Cerebellar nuclear complex (tissue), 1 donor: Measurements from ENCODE around the gene GFOD1.

Experiments
- DNase-seq, 2 experiments: peaks; one replicate each; lab custom pipeline; 2025; lab: John Stamatoyannopoulos, UW

Gene GFOD1

DNA sequence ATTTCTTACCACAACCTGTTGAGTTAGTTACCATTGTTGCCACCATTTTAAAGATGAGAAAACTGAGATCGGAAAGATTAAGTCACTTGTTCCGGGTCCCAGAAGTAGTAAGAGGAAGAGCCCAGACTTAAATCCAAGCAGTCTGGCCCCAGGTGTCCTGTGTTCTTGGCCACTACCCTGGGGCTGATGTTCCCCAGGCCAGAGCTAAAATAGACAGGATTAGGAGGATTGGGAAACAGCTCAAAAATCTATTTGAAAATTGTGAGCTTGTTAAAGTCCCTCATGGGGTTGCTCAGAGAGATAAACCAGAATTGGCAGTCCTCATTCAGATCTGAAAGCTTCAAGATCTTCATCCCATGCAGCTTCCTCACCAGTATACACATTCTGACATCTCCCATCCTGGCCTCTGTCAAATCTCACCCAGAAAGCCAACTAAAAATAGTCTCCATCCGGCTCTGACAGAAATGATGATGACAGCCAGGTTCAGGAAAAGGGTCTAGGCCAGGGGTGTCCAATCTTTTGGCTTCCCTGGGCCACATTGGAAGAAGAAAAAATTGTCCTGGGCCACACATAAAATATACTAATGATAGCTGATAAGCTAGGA, 62.0 kb downstream of the GFOD1 start:
- no peak for DNase-seq

GRCh38 chr6:13423252-13423651, 64.1 kb downstream of the GFOD1 start:
- no peak for DNase-seq

DNA sequence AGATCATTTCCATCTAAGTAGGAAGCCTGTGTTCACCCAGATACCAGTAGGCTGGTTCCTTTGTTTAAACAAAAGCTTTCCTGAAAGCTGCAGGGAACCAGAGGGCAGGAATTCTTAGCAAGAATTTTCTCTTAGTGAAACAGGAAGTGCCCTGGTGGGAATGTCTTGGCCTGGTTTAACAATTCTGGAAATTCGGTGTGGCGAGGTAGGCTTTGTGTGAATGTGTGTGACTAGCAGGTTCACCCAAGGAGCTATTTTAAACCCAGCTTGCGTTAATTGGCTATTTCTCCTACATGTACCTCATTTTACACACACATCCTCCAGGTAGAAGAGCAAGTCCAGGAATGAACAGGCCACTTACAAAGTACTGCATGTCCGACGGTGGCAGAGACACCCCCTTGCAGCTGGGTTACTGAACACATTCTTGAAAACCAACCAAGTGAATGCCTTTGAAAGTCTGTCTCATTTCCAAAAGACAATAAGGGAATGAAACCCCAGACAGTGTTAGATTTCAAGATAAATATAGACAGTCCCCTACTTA, 64.6 kb downstream of the GFOD1 start:
- DNase-seq = no peak

DNA sequence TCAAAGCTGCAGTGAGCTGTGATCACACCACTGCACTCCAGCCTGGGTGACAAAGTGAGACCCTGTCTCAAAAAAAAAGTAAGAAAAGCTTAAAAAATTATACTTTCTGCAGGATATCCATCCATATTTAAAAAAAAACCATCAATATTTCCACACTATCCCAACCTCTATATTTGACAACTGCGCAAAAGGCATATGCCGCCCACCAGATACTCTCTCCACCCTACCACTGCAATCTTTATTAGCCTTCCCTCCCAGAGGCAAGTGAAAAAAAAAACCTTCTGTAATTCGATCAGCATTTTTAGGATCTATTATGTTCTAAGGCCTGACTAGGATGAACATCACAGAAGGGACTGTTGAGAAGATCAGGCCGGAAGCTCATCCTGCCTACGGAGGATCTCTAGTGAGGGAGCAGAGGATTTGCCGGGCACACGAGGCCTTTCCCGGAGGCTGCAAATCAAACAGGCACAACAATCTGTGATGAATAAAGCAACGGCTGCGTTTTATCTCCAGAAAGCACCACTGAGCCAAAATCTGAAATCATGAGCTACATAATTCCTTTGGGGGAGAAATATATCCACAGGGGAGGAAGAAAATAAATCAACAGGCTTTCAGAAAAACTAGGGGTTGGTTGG, 65.9 kb downstream of the GFOD1 start:
- DNase-seq = peak in 1 of 2 experiments; percentile 24

DNA sequence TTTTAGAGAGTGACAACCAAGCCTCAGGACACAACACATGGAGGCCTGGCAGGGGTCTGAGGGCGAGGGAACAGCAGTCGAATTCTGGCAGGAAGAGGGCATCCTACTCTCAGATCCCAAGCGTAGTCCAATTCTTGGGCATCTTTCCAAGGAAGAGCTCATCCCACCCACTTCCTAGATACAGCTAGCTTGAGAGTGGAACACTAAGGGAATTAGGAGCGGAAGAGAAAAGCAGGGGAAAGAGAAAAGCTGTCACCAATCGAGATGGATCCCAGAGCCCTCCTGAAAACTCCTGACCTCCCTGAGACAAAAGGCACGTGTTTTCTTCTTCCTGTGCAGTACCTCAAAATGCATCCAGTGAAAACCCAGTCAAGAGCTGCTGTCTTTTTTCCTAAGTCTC, 67.1 kb downstream of the GFOD1 start:
- peak in 1 of 2 experiments; percentile 48 for DNase-seq

GRCh38 chr6:13419422-13420195, 67.8 kb downstream of the GFOD1 start:
- no peak for DNase-seq

DNA sequence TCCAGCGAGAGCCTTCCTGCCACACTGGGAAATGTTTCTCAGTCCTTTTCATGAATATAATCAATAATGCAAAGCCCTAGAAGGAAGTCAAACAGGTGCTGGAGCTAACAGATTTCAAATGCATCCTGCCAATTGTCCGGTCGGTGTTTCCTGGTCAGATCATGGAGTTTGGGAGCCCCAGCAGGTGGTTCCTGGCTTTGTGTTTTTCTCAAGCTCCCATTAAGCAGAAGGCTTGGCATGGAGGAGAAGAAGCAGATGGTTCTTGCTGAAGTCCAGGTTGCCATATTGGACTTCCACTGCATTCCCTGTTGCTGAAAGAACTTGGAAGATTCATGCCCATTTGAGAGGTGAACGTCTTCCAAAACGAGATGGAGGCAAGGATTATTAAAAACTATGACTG, 68.6 kb downstream of the GFOD1 start:
- peak in 1 of 2 experiments; percentile 44 for DNase-seq

DNA sequence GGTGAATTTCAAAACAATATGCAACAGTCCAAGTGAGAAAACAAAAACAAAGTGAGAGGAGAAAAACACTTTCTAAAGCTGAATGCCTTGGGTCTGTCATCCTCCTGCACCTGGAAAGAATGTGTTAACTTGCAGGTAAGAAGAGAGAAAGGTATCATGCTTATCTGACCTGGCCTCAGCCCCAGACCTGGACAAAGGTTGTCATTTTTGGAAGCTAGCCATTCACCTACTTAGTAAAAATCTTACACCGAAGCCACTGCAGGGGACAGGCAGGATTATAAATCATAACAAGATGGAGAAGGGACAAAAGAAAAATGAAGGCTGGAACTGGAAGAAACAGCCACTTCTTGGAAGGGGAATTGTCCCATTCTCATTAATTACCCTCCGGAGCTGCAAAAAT, 69.4 kb downstream of the GFOD1 start:
- DNase-seq = no peak

DNA sequence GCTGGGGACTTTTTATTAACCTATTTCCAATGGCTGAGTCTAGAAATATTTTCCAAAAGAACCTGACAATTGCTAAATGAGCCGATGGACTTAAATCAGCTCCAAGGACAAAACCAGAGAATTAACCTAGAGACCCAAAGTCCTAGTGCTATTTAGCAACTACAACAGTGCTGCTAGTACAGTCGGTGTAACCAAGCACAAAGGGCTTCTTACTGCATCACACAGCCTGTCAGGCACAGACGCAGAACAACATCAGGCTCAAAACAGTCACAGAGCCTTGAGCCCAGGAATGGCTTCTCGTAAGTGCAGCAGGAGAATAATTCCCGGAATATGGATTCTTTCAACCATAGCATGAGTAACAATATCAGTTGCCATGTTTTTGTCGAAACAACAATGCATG, 70.0 kb downstream of the GFOD1 start:
- no peak for DNase-seq

GRCh38 chr6:13415283-13415682, 72.1 kb downstream of the GFOD1 start:
- DNase-seq = no peak

GRCh38 chr6:13413900-13414555, 73.4 kb downstream of the GFOD1 start:
- peak; percentile 49 to 53 for DNase-seq

DNA sequence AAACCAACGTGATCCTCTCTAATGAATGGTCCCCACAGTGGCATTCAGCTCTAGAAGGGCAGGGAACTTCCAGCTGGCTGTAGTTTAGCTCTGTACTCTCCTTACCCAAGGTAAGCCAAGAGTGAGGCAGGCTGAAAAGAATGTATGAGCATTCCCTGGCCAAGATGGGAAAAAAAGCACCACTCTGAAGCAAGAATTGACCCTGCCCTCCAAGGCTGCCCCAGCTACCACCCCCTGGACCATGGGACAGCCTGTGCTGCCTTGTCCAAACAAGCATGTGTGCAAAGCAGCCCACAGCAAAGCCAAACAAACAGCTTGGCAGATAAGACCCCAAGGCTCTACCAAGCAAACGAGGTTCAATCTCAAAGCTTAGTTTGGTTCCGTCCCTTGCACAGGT, 73.9 kb downstream of the GFOD1 start:
- no peak for DNase-seq

- no peak for DNase-seq
Observed at GRCh38 chr6:13412639-13413465, 74.5 kb downstream of the GFOD1 start.

GRCh38 chr6:13412211-13412610, 75.2 kb downstream of the GFOD1 start:
- no peak for DNase-seq

- DNase-seq = no peak
Observed at GRCh38 chr6:13411484-13411883, 75.9 kb downstream of the GFOD1 start.

DNA sequence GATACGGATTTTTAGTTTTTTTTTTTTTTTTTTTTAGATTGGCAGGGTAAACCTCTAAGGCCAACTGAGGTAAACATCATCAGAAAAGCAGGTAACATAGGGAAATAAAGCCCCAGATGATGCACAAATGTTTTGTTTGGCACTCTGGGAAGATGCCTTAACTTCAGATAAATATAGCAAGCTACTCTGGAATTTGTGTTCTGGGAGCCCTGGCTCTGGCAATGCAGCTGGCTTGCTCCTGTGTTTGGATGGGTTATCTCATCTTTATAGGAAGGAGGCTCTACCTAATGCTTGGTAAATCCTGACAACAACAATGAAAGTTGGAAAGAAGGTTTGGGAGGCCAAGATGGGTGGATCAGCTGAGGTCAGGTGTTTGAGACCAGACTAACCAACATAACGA, 77.4 kb downstream of the GFOD1 start:
- no peak for DNase-seq

DNA sequence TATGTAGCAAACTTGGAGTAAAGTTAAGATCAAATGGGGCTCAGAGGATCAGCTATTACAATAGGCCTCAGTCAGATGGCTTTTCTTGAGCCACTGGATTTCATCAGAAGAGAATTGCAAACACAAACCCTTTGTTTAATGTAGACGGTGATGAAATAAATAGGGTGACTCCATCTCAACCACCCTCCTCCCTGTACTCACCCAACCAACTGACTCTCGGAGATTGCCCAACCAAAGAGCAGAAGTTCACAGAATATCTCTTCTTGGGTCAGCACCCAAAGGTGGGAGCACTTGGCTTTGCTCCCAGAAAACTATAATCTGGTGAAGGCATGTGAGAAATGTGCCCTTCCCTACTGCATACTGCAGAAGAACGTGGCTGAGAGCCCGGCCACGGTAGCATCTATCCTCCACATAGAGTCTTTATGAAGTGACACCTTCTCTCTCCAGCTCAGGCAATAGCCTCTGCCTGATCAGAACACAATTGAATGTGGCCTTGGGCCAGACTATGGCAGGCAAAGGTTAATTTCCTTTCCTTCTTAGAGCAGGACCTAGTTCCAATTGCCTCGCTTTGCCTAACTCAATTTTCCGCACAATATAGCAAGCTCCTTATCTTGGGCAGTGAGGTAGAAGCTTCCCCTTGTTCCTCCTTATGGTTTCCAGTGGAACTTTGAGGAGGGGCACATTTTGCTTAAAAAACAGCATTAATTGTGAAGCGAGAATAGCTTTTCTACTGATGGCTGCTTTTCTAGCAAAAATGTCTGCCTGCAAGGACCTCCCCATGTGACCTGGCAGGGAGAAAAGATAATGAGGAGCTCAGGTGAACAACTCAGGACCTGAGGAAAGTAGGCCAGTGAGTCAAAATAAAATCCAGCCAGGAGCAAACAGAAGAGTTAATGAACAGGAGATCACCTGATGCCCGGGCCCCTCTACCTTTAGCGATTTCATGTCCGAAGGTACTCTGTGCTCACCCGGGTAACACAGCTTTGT, 79.4 kb downstream of the GFOD1 start:
- peak in 1 of 2 experiments; percentile 31 for DNase-seq

GRCh38 chr6:13407368-13407708, 80.1 kb downstream of the GFOD1 start:
- DNase-seq = no peak

DNA sequence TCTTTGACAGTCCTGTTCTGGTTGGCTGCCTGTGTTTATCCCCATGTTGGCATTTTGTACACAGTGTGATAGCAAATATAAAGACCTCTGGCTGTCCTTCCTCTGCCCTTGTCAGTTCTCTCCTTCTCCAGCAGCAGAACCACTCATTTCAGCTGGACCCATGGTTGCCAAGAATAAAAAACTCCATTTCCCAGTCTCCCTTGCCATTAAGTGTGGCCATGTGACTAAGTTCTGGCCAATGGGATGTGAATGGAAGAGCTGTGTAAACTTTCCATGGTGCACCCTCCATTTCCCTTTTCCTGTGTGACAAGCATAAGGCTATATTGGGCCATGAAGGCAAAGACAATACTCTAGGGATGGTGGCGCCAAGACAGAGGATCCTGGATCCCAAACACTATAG, 80.6 kb downstream of the GFOD1 start:
- no peak for DNase-seq

- DNase-seq = peak in 1 of 2 experiments; percentile 40
Observed at GRCh38 chr6:13405961-13406477, 81.4 kb downstream of the GFOD1 start.
